DND-41 (cell line): ENCODE measurements around the gene SRP54.

ENCODE experiments used
- EZH2 ChIP-seq: IDR thresholded peaks from 3 replicates; pipeline ENCODE4 v1.6.1; 2012; ENCODE audit warnings: borderline replicate concordance, low read depth, mild to moderate bottlenecking, moderate library complexity, low read length, inconsistent platforms; ENCODE audit not compliant: severe bottlenecking
- TF ChIP-seq, protein P1 (sequence below): IDR thresholded peaks from 2 replicates; pipeline ENCODE4 v1.5.1; 2012; ENCODE audit warnings: borderline replicate concordance, low read length, moderate library complexity, mild to moderate bottlenecking; ENCODE audit not compliant: poor library complexity, severe bottlenecking; ENCODE audit errors: extremely low read depth

DNA sequence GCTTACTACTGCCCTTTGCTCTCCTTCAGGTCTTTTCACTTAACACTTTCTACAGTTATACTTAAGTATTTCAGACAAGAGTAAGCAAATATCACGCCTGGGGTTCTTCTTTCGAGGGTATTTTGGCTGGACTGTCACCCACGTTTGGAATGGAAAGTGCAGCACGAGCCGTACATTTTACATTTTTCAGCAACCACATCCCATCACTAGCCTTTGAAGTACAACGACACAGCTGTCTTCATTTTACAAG lies 62.9 kb downstream of the SRP54 start:
- TF ChIP-seq, protein P1, sequence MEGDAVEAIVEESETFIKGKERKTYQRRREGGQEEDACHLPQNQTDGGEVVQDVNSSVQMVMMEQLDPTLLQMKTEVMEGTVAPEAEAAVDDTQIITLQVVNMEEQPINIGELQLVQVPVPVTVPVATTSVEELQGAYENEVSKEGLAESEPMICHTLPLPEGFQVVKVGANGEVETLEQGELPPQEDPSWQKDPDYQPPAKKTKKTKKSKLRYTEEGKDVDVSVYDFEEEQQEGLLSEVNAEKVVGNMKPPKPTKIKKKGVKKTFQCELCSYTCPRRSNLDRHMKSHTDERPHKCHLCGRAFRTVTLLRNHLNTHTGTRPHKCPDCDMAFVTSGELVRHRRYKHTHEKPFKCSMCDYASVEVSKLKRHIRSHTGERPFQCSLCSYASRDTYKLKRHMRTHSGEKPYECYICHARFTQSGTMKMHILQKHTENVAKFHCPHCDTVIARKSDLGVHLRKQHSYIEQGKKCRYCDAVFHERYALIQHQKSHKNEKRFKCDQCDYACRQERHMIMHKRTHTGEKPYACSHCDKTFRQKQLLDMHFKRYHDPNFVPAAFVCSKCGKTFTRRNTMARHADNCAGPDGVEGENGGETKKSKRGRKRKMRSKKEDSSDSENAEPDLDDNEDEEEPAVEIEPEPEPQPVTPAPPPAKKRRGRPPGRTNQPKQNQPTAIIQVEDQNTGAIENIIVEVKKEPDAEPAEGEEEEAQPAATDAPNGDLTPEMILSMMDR: no peak
- TF ChIP-seq EZH2: no peak
